HepG2 (cell line): ENCODE measurements around the gene ATPAF2. TPM values are rescaled to one million over a fixed set of nuclear protein-coding genes. Genes with fewer than 3 reads are reported as not detected.

Source experiments
- ATAC-seq: fragments of 200-7000 bp; cut with Tn5 transposase; 3 replicates; pipeline ENCODE4 v1.9.1; 2020; ENCODE audit warnings: mild to moderate bottlenecking, moderate library complexity
- BruUV-seq: library from RNA; stranded (reverse); fragments of 400-500 nt; replicated peaks from 2 replicates; lab custom pipeline; 2021; lab: Mats Ljungman, UMichigan
- CTCF ChIA-PET: fragments of 300-600 bp; formaldehyde crosslinking; extraction: SDS; loops from one replicate; lab custom pipeline; 2021; ENCODE audit warnings: low total read pairs, inconsistent platforms, low intra/inter-chr PET ratio; lab: Yijun Ruan, JAX
- POLR2A ChIA-PET: fragments of 350-600 bp; sonication (Branson Sonifier 250); formaldehyde crosslinking; loops from one replicate; lab custom pipeline; 2020; ENCODE audit warnings: antibody characterized with exemption, inconsistent platforms; lab: Yijun Ruan, JAX
- DNase-seq: peaks from one replicate; pipeline ENCODE4 v3.0.0-alpha.2; 2015; ENCODE audit warnings: low spot score
- FAIRE-seq: peaks from 3 replicates; lab custom pipeline; 2011; peaks lifted over from hg19 to GRCh38; lab: Jason Lieb, UNC
- H2AFZ ChIP-seq: one replicate; pipeline ENCODE4 v1.6.1; 2011; ENCODE audit warnings: low read length, inconsistent platforms
- H3K27ac ChIP-seq: fragments of 300-600 bp; 3 replicates; pipeline ENCODE4 v1.8.0; 2011; ENCODE audit warnings: mixed run types, mild to moderate bottlenecking, mixed read lengths, low read length, inconsistent platforms; ENCODE audit not compliant: insufficient read depth; ENCODE audit errors: extremely low read length
- H3K27me3 ChIP-seq, 2 experiments: fragments of 200-600 bp in 1 of 2; 2 replicates in 1 of 2; 3 replicates in 1 of 2; pipeline versions ENCODE4 v1.6.0 to v1.8.0; 2011; ENCODE audit warnings: low read length in 2 of 2, mild to moderate bottlenecking in 2 of 2, moderate library complexity in 2 of 2, inconsistent platforms in 1 of 2; ENCODE audit not compliant: insufficient read depth in 2 of 2, control insufficient read depth in 1 of 2
- H3K36me3 ChIP-seq, 2 experiments: fragments of 200-600 bp in 1 of 2; replicated peaks in 1 of 2; 2 replicates in 1 of 2; 3 replicates in 1 of 2; pipeline versions ENCODE4 v1.5.1 to v1.8.0; 2011; ENCODE audit warnings: low read length in 2 of 2, inconsistent platforms in 1 of 2; ENCODE audit not compliant: insufficient read depth in 2 of 2, control insufficient read depth in 1 of 2
- H3K4me1 ChIP-seq: 2 replicates; pipeline ENCODE4 v1.5.1; 2012; ENCODE audit warnings: low read length, inconsistent platforms; ENCODE audit not compliant: insufficient read depth
- H3K4me2 ChIP-seq: 2 replicates; pipeline ENCODE4 v1.6.0; 2011; ENCODE audit warnings: low read depth, low read length, inconsistent platforms
- H3K4me3 ChIP-seq, 3 experiments: fragments of 200-600 bp in 1 of 3; sonication (generic), shearing (Covaris generic) in 1 of 3; replicated peaks in 1 of 3; 2 replicates each; pipeline ENCODE4 v1.5.1; 2011 to 2016; ENCODE audit warnings: low read length in 3 of 3, inconsistent platforms in 2 of 3, low read depth in 2 of 3, mild to moderate bottlenecking in 2 of 3, control low read depth in 1 of 3, mixed read lengths in 1 of 3; ENCODE audit not compliant: insufficient read depth in 1 of 3
- H3K79me2 ChIP-seq: one replicate; pipeline ENCODE4 v1.6.1; 2011; ENCODE audit warnings: low read length, inconsistent platforms; ENCODE audit not compliant: insufficient read depth
- H3K9ac ChIP-seq: 2 replicates; pipeline ENCODE4 v1.6.0; 2011; ENCODE audit warnings: mild to moderate bottlenecking, low read depth, low read length, inconsistent platforms; ENCODE audit not compliant: insufficient read depth
- H3K9me3 ChIP-seq: 2 replicates; pipeline ENCODE4 v1.5.1; 2012; ENCODE audit warnings: mild to moderate bottlenecking, low read length
- H4K20me1 ChIP-seq: 2 replicates; pipeline ENCODE4 v1.6.0; 2011; ENCODE audit warnings: inconsistent platforms, mild to moderate bottlenecking, low read length, moderate library complexity; ENCODE audit not compliant: insufficient read depth
- SIX4 ChIP-seq: sonication (generic); formaldehyde crosslinking; IDR thresholded peaks from 2 replicates; pipeline ENCODE4 v1.4.0; 2020; ENCODE audit warnings: missing genetic modification reagents
- TFE3 ChIP-seq: IDR thresholded peaks from 2 replicates; pipeline ENCODE4 v1.6.1; 2016
- ZMYM2 ChIP-seq: sonication (generic); formaldehyde crosslinking; IDR thresholded peaks from 2 replicates; pipeline ENCODE4 v1.8.0; 2022; ENCODE audit warnings: mild to moderate bottlenecking, missing genetic modification reagents
- ZNF746 ChIP-seq: sonication (generic); formaldehyde crosslinking; IDR thresholded peaks from 2 replicates; pipeline ENCODE4 v1.8.0; 2022; ENCODE audit warnings: mild to moderate bottlenecking, missing genetic modification reagents
- ZNF776 ChIP-seq: sonication (generic); formaldehyde crosslinking; IDR thresholded peaks from 2 replicates; pipeline ENCODE4 v1.4.0; 2020; ENCODE audit warnings: mild to moderate bottlenecking, missing genetic modification reagents
- ZNF816 ChIP-seq: sonication (generic); formaldehyde crosslinking; IDR thresholded peaks from 2 replicates; pipeline ENCODE4 v1.8.0; 2022; ENCODE audit warnings: missing genetic modification reagents, mild to moderate bottlenecking, borderline replicate concordance
- WGBS: methylation state at CpG from one replicate; pipeline ENCODE4 v1.1.6; 2017; ENCODE audit warnings: low lambda C conversion rate; 5-methylcytosine and 5-hydroxymethylcytosine counted together
- in situ Hi-C: cut with HindIII; loops from 2 replicates; pipeline ENCODE4 v1.10.0; 2017; ENCODE audit warnings: low pct_unique_long_range_greater_than_20kb; ENCODE audit not compliant: extremely low pct_ligation_motif_present
- intact Hi-C: fragments of 100-400 bp; cut with micrococcal nuclease; formaldehyde crosslinking; loops from one replicate; pipeline ENCODE4 v1.10.0; 2022; ENCODE audit not compliant: unreplicated experiment
- polyA plus RNA-seq, 8 experiments: library from polyadenylated mRNA; depleted of rRNA in 3 of 8; stranded (reverse) in 7 of 8; unstranded in 1 of 8; fragments of >200 nt; fragmentation: Illumina TruSeq in 4 of 8; extraction: Trizol in 4 of 8; gene quantifications; 2 replicates each; pipeline versions ENCODE4 v1.2.1 to v1.2.3, GENCODE V29; 2011 to 2016; ENCODE audit warnings: low read depth in 4 of 8, missing spikeins in 1 of 8, mixed read lengths in 1 of 8; ENCODE audit not compliant: insufficient read depth in 1 of 8
- total RNA-seq, 5 experiments: library from RNA; depleted of rRNA; stranded (reverse); fragments of >200 nt; fragmentation: Illumina TruSeq; extraction: Trizol; gene quantifications; 2 replicates each; pipeline ENCODE4 v1.2.3, GENCODE V29; 2016; ENCODE audit warnings: low read depth in 1 of 5
- TF ChIP-seq, protein P1 (sequence below): sonication (generic); formaldehyde crosslinking; IDR thresholded peaks from 2 replicates; pipeline ENCODE4 v1.9.0; 2022; ENCODE audit warnings: low read depth, missing genetic modification reagents
- TF ChIP-seq, protein P2 (sequence below): sonication (generic); formaldehyde crosslinking; IDR thresholded peaks from 2 replicates; pipeline ENCODE4 v1.4.0; 2020; ENCODE audit warnings: low read depth, mild to moderate bottlenecking, missing genetic modification reagents

Gene ATPAF2
- total and polyA plus RNA-seq, 2 of the 13 experiments (the other 11 are each of a cell fraction or from before 2014, with no cell fraction given) = 15.0 to 16.5 TPM

GRCh38 chr17:18038149-18038850 lies 668 bp downstream of the ATPAF2 start:
- H3K27ac ChIP-seq = peak overlapping the region; percentile 58
- peaks cover 60% of the 10 kb centered on the region for H3K4me1 ChIP-seq
- H3K9ac ChIP-seq = peak overlapping the region; percentile 81
- peak overlapping the region; percentile 73 to 89 (median 89) for H3K4me3 ChIP-seq
- FAIRE-seq = no peak
- peaks cover 22% of the 10 kb centered on the region for H3K79me2 ChIP-seq
- no peak for DNase-seq
- H3K9me3 ChIP-seq = no peaks in the 10 kb centered on the region
- no peaks in the 10 kb centered on the region for H3K36me3 ChIP-seq
- in situ Hi-C loops (loop anchor here (10.0 kb wide), 1 partner anchor 143 kb away; no protein-coding TSS in a partner anchor), intact Hi-C loops (no loop called here)
- H4K20me1 ChIP-seq = no peaks in the 10 kb centered on the region; the same call in 1 of the 2 replicates
- ChIA-PET CTCF (no interaction called here), POLR2A (no interaction called here)
- H3K4me2 ChIP-seq = peak overlapping the region; percentile 88
- H2AFZ ChIP-seq = no peak overlapping the region
- 3% methylated on average over 13 of the region's 13 CpGs for WGBS
- 0 out of 2 replicates have a peak, but pooled peaks have one; percentile 47 for TF ChIP-seq ZMYM2
- peak; percentile 50; the same call in 1 of the 2 replicates for TF ChIP-seq ZNF746 (CRISPR knock-in tag)
- no peak for TF ChIP-seq TFE3 (CRISPR knock-in tag)
- TF ChIP-seq ZNF776 (CRISPR knock-in tag) = 0 out of 2 replicates have a peak, but pooled peaks have one; percentile 46
- 0 out of 2 replicates have a peak, but pooled peaks have one; percentile 1 for TF ChIP-seq SIX4 (CRISPR knock-in tag)
- TF ChIP-seq, protein P1, sequence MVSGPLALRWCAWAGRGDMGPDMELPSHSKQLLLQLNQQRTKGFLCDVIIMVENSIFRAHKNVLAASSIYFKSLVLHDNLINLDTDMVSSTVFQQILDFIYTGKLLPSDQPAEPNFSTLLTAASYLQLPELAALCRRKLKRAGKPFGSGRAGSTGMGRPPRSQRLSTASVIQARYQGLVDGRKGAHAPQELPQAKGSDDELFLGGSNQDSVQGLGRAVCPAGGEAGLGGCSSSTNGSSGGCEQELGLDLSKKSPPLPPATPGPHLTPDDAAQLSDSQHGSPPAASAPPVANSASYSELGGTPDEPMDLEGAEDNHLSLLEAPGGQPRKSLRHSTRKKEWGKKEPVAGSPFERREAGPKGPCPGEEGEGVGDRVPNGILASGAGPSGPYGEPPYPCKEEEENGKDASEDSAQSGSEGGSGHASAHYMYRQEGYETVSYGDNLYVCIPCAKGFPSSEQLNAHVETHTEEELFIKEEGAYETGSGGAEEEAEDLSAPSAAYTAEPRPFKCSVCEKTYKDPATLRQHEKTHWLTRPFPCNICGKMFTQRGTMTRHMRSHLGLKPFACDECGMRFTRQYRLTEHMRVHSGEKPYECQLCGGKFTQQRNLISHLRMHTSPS (CRISPR knock-in tag) = no peak
- TF ChIP-seq ZNF816 (CRISPR knock-in tag) = 0 out of 2 replicates have a peak, but pooled peaks have one; percentile 0
- TF ChIP-seq, protein P2, sequence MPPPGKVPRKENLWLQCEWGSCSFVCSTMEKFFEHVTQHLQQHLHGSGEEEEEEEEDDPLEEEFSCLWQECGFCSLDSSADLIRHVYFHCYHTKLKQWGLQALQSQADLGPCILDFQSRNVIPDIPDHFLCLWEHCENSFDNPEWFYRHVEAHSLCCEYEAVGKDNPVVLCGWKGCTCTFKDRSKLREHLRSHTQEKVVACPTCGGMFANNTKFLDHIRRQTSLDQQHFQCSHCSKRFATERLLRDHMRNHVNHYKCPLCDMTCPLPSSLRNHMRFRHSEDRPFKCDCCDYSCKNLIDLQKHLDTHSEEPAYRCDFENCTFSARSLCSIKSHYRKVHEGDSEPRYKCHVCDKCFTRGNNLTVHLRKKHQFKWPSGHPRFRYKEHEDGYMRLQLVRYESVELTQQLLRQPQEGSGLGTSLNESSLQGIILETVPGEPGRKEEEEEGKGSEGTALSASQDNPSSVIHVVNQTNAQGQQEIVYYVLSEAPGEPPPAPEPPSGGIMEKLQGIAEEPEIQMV (CRISPR knock-in tag) = peak; percentile 84; the same call in 1 of the 2 replicates
- no peak; the same call in 2 of the 3 replicates for ATAC-seq
- no peaks in the 10 kb centered on the region; a peak in 1 of 5 replicates for H3K27me3 ChIP-seq
- BruUV-seq = TSS peak; percentile 67
